ENCODE measurements around the gene GUCY2D.

The GUCY2D gene

DNA sequence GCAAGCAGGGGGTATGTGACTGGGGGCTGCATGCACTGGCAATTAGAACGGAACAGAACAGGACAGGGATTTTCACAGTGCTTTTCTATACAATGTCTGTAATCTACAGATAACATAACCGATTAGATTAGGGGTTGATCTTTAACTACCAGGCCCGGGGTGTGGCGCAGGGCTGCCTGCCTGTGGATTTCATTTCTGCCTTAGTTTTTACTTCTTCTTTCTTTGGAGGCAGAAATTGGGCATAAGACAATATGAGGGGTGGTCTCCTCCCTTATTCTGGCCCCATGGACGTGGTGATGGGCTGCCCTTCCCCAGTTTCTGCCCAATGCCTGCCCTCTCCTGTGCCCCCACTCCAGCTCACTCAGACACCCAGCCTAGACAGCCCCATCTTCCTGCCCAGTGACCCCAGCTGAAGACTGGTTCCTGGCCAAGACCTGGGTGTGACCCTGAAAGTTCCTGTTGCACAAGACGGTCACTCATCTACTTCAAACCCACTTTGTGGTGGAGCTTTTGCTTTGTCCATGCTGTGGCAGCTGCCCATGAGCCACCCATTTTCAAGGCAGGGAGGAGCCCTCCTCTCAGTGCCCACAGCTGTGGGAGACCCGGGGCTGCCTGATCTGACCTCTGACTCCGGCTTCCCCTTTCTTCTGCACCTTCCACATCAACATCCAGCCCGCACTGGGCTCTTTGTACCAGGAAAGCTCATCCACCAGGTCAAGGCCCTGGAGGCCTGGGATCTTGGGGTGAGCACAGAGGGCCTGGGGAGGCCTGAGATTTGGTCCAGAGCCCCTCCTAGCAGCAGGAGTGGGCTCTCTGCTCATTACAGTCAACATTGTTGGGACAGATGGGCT is 66.5 kb downstream of the GUCY2D start:
- no peak for DNase-seq

DNA sequence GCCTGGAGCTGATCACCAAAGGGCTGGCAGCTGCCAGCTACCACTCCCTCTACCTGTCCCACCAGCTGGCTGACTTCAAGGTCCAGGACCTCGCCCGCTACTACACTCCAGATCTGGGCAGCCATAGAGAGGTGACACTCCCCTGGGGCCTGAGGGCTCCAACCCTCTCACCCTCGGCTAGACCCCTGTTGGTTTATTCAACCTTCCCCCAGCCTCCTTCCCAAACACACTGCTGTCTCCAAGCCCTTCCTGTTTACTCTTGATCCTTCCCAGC is 67.1 kb downstream of the GUCY2D start:
- no peak for DNase-seq

Data from right forelimb (tissue), 1 donor.